Type B pancreatic cell (in vitro differentiated cells): ENCODE measurements around the gene ADAM33. TPM values are rescaled to one million over a fixed set of nuclear protein-coding genes. Genes with fewer than 3 reads are reported as not detected.

ENCODE experiments used
- DNase-seq: peaks from one replicate; pipeline ENCODE4 v3.0.0; 2021; ENCODE audit warnings: mixed read lengths; ENCODE audit not compliant: unreplicated experiment; ENCODE audit errors: extremely low spot score
- H3K27ac Mint-ChIP-seq: 2 replicates; pipeline ENCODE4 v1.8.0; 2021; ENCODE audit warnings: mild to moderate bottlenecking, mixed read lengths
- H3K27me3 Mint-ChIP-seq: 2 replicates; pipeline ENCODE4 v1.8.0; 2021; ENCODE audit warnings: mixed read lengths
- H3K36me3 Mint-ChIP-seq: 2 replicates; pipeline ENCODE4 v1.8.0; 2021; ENCODE audit warnings: mixed read lengths
- H3K4me1 Mint-ChIP-seq: one replicate; pipeline ENCODE4 v1.8.0; 2021; ENCODE audit warnings: mixed read lengths; ENCODE audit not compliant: unreplicated experiment
- H3K4me3 Mint-ChIP-seq: 2 replicates; pipeline ENCODE4 v1.8.0; 2021; ENCODE audit warnings: mild to moderate bottlenecking, mixed read lengths
- H3K9me3 Mint-ChIP-seq: 2 replicates; pipeline ENCODE4 v1.8.0; 2021; ENCODE audit warnings: mixed read lengths
- CTCF ChIP-seq: fragments of 200-600 bp; sonication (generic); conservative IDR thresholded peaks from 2 replicates; pipeline ENCODE4 v1.5.0; 2021; ENCODE audit warnings: antibody characterized with exemption, mild to moderate bottlenecking
- total RNA-seq: library from RNA; stranded (reverse); gene quantifications from 2 replicates; pipeline ENCODE4 v1.2.1, GENCODE V29; 2021; ENCODE audit warnings: low replicate concordance

ADAM33 gene
- total RNA-seq, 1 donor from 2014 or later = 8.2 TPM

DNA sequence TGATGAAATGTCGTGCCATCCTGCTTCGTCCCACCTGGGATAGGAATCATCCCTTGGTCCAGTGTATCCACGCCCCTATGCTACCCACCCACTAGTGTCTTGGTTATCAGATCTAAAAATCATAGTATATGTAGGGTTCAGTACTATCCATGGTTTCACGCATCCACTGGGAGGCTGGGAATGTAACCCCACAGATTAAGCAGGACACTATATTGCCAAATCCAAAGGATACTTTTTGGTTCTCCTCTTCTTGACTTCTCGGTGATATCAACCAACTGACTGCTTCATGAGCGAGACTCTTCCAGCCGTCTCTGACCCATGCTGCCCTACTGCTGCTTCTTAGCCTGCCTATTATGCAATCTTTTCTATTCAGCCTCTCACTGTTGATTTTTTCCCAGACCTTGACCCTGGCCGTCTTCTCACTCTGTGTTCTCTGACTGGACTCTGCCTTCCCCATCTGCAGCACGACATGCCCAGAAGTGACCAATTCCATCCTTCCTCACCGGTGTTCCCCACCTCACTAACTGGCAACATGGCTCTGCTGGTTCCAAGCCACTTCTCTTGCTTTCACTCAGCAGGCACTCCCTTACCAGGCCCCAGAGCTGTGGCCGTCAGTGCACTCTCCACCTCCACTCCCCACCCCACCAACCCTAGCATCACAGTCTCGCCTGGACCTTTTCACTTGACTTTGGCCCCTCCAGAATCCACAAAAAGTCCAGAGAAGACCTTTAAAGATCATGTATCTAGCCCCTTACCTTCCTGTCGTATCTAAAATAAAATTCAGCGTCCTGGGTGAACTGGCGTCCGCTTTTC lies 53.1 kb downstream of the ADAM33 start:
- no peak for TF ChIP-seq CTCF
- peaks cover 20% of the 10 kb centered on the region for H3K36me3 Mint-ChIP-seq
- no peak overlapping the region for H3K4me3 Mint-ChIP-seq
- H3K9me3 Mint-ChIP-seq = no peaks in the 10 kb centered on the region
- no peak overlapping the region for H3K27ac Mint-ChIP-seq
- DNase-seq = no peak
- H3K27me3 Mint-ChIP-seq = no peaks in the 10 kb centered on the region
- peaks cover 12% of the 10 kb centered on the region for H3K4me1 Mint-ChIP-seq

DNA sequence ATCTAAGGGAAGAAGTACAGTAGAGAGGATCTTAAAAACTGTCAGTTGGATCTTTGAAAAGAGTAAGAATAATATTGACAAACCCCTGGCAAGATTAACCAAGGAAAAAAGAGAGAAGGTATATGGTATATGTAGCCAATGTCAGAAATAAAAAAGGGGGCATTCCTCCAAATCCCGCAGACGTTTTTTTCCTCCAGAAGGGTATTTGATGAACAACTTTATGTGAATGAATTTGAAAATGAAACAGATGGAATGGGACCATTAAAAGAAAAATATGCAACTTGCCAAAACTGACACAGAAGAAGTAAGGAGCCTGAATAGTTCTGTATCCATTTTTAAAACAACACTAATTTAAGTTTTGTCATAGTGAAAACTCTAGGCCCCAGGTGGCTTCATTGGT lies 54.3 kb downstream of the ADAM33 start:
- no peak for DNase-seq
- Mint-ChIP-seq H3K4me1 (peaks cover 20% of the 10 kb centered on the region), H3K36me3 (peaks cover 20% of the 10 kb centered on the region), H3K9me3 (no peaks in the 10 kb centered on the region), H3K4me3 (no peak overlapping the region), H3K27ac (no peak overlapping the region), H3K27me3 (no peaks in the 10 kb centered on the region)
- TF ChIP-seq CTCF = no peak

GRCh38 chr20:3622406-3622805 lies 59.4 kb downstream of the ADAM33 start:
- Mint-ChIP-seq H3K27me3 (no peaks in the 10 kb centered on the region), H3K27ac (no peak overlapping the region), H3K36me3 (peaks cover 8% of the 10 kb centered on the region), H3K4me3 (no peak overlapping the region), H3K4me1 (peaks cover 26% of the 10 kb centered on the region), H3K9me3 (no peaks in the 10 kb centered on the region)
- no peak for TF ChIP-seq CTCF
- DNase-seq = no peak

- Mint-ChIP-seq H3K27me3 (no peaks in the 10 kb centered on the region), H3K4me1 (peaks cover 29% of the 10 kb centered on the region), H3K4me3 (no peak overlapping the region), H3K36me3 (peaks cover 8% of the 10 kb centered on the region), H3K27ac (no peak overlapping the region), H3K9me3 (no peaks in the 10 kb centered on the region)
- no peak for TF ChIP-seq CTCF
- DNase-seq = no peak
Observed at GRCh38 chr20:3621111-3621510, 60.7 kb downstream of the ADAM33 start.

Other genes with a start within 250 kb of the ADAM33 start
- 36.9 and 43.9 TPM in 2 replicates for gene ATRN, start 211.0 kb downstream of the ADAM33 start, total RNA-seq
- not detected in 2 replicates for gene GFRA4, start 18.6 kb downstream of the ADAM33 start, total RNA-seq
- not detected in 2 replicates for gene SIGLEC1, start 30.6 kb upstream of the ADAM33 start, total RNA-seq
- 0.10 and 5.2 TPM in 2 replicates for gene HSPA12B, start 50.7 kb upstream of the ADAM33 start, total RNA-seq
- 21.7 and 49.4 TPM in 2 replicates for gene ADISSP, start 85.7 kb upstream of the ADAM33 start, total RNA-seq
- gene SPEF1, start 99.4 kb upstream of the ADAM33 start, total RNA-seq = 0.55 and 3.0 TPM in 2 replicates
- gene CENPB, start 104.7 kb upstream of the ADAM33 start, total RNA-seq = 63.2 and 68.7 TPM in 2 replicates
- 34.8 and 51.1 TPM in 2 replicates for gene CDC25B, start 114.3 kb upstream of the ADAM33 start, total RNA-seq
- gene AP5S1, start 138.5 kb upstream of the ADAM33 start, total RNA-seq = 10.4 and 11.1 TPM in 2 replicates
- gene MAVS, start 164.8 kb upstream of the ADAM33 start, total RNA-seq = 44.5 and 52.2 TPM in 2 replicates
- 38.9 and 55.3 TPM in 2 replicates for gene PANK2, start 207.4 kb upstream of the ADAM33 start, total RNA-seq